Cardiac fibroblast (primary cell): Measurements from ENCODE around the gene CINP.

Source experiments
- DNase-seq, 2 donors: peaks; one replicate each; pipeline versions ENCODE4 v3.0.0 to v3.0.0-alpha.2; 2010; ENCODE audit warnings: low read depth in 2 of 2
- H3K4me3 ChIP-seq, 2 donors: replicated peaks in 1 of 2; 1 replicate in 1 of 2; 2 replicates in 1 of 2; pipeline ENCODE4 v1.5.1; 2011; ENCODE audit warnings: low read depth in 2 of 2, low read length in 2 of 2, mild to moderate bottlenecking in 2 of 2, moderate library complexity in 1 of 2
- CTCF ChIP-seq: IDR thresholded peaks from one replicate; pipeline ENCODE4 v1.5.1; 2011; ENCODE audit warnings: low read depth, mild to moderate bottlenecking, low read length, inconsistent platforms

CINP gene

GRCh38 chr14:102346645-102347044 is 16.0 kb downstream of the CINP start:
- no peak for TF ChIP-seq CTCF

GRCh38 chr14:102345232-102345631 is 17.5 kb downstream of the CINP start:
- no peak overlapping the region for H3K4me3 ChIP-seq
- DNase-seq, result no peak
- no peak for TF ChIP-seq CTCF

More at GRCh38 chr14:102346645-102347044, 16.0 kb downstream of the CINP start:
- DNase-seq, result no peak
- H3K4me3 ChIP-seq, result no peak overlapping the region

- H3K4me3 ChIP-seq, result no peak overlapping the region
These were observed 18.2 kb downstream of the CINP start for GRCh38 chr14:102344485-102344884.

GRCh38 chr14:102344084-102344483 is 18.6 kb downstream of the CINP start:
- TF ChIP-seq CTCF, result no peak
- DNase-seq, result no peak
- no peak overlapping the region for H3K4me3 ChIP-seq

More at GRCh38 chr14:102344485-102344884, 18.2 kb downstream of the CINP start:
- no peak for DNase-seq
- TF ChIP-seq CTCF, result no peak

GRCh38 chr14:102342238-102342637 is 20.5 kb downstream of the CINP start:
- no peak for DNase-seq
- TF ChIP-seq CTCF, result no peak
- H3K4me3 ChIP-seq, result no peak overlapping the region

GRCh38 chr14:102341566-102341965 is 21.1 kb downstream of the CINP start:
- no peak for DNase-seq
- TF ChIP-seq CTCF, result no peak
- H3K4me3 ChIP-seq, result no peak overlapping the region

GRCh38 chr14:102338724-102339123 is 24.0 kb downstream of the CINP start:
- no peak overlapping the region for H3K4me3 ChIP-seq
- DNase-seq, result no peak
- no peak for TF ChIP-seq CTCF
